HG02610 (cell line): ENCODE data around the gene TENM4.

Experiments
- ATAC-seq: cut with Tn5 transposase; IDR thresholded peaks from one replicate; pipeline ENCODE4 v1.9.1; 2021; ENCODE audit warnings: mild to moderate bottlenecking, moderate library complexity; ENCODE audit not compliant: unreplicated experiment

The TENM4 gene

GRCh38 chr11:78603792-78604191 is 837.0 kb downstream of the TENM4 start:
- ATAC-seq: no peak
